GM21367 (cell line): ENCODE data around the gene SPRY2.
A peak's percentile ranks its signal among the peaks of the same experiment; 100 is the strongest.

Experiments
- ATAC-seq: cut with Tn5 transposase; IDR thresholded peaks from one replicate; pipeline ENCODE4 v1.9.1; 2021; ENCODE audit not compliant: unreplicated experiment

Gene SPRY2

GRCh38 chr13:80341101-80341755 lies at the start of gene SPRY2:
SPRY2 (minus strand) TSS chr13:80341126; CDS start chr13:80337705, 3,421 bp downstream.
- peak; percentile 48 for ATAC-seq

- no peak for ATAC-seq
Measured at GRCh38 chr13:80390338-80390737, 49.4 kb upstream of the SPRY2 start.

- no peak for ATAC-seq
Measured at GRCh38 chr13:80389073-80390038, 48.4 kb upstream of the SPRY2 start.

GRCh38 chr13:80388506-80388905 lies 47.6 kb upstream of the SPRY2 start:
- ATAC-seq = no peak

- ATAC-seq = no peak
Measured at GRCh38 chr13:80386592-80386991, 45.7 kb upstream of the SPRY2 start.

- ATAC-seq = no peak
Measured at GRCh38 chr13:80386002-80386401, 45.1 kb upstream of the SPRY2 start.

- ATAC-seq = no peak
Measured at GRCh38 chr13:80382576-80382975, 41.6 kb upstream of the SPRY2 start.

- no peak for ATAC-seq
Measured at GRCh38 chr13:80379245-80379644, 38.3 kb upstream of the SPRY2 start.

GRCh38 chr13:80376554-80376953 lies 35.6 kb upstream of the SPRY2 start:
- no peak for ATAC-seq

GRCh38 chr13:80374901-80375300 lies 34.0 kb upstream of the SPRY2 start:
- ATAC-seq = no peak

- ATAC-seq = no peak
Measured at GRCh38 chr13:80374444-80374843, 33.5 kb upstream of the SPRY2 start.

GRCh38 chr13:80371840-80372509 lies 31.0 kb upstream of the SPRY2 start:
- no peak for ATAC-seq

GRCh38 chr13:80367473-80367872 lies 26.5 kb upstream of the SPRY2 start:
- no peak for ATAC-seq

- ATAC-seq = no peak
Measured at GRCh38 chr13:80363890-80364503, 23.1 kb upstream of the SPRY2 start.

- no peak for ATAC-seq
Measured at GRCh38 chr13:80362481-80362880, 21.6 kb upstream of the SPRY2 start.

GRCh38 chr13:80361883-80362327 lies 21.0 kb upstream of the SPRY2 start:
- ATAC-seq = peak; percentile 72

GRCh38 chr13:80361298-80361697 lies 20.4 kb upstream of the SPRY2 start:
- ATAC-seq = no peak

- no peak for ATAC-seq
Measured at GRCh38 chr13:80360453-80360800, 19.5 kb upstream of the SPRY2 start.

GRCh38 chr13:80359778-80360452 lies 19.0 kb upstream of the SPRY2 start:
- no peak for ATAC-seq

- no peak for ATAC-seq
Measured at GRCh38 chr13:80359414-80359777, 18.5 kb upstream of the SPRY2 start.
